Cardiac fibroblast (primary cell): ENCODE measurements around the gene IQCE.

Source experiments
- DNase-seq, 2 donors: peaks; one replicate each; pipeline versions ENCODE4 v3.0.0 to v3.0.0-alpha.2; 2010; ENCODE audit warnings: low read depth in 2 of 2
- H3K4me3 ChIP-seq, 2 donors: replicated peaks in 1 of 2; 1 replicate in 1 of 2; 2 replicates in 1 of 2; pipeline ENCODE4 v1.5.1; 2011; ENCODE audit warnings: low read depth in 2 of 2, low read length in 2 of 2, mild to moderate bottlenecking in 2 of 2, moderate library complexity in 1 of 2
- TF ChIP-seq, protein P1 (sequence below): IDR thresholded peaks from one replicate; pipeline ENCODE4 v1.5.1; 2011; ENCODE audit warnings: low read depth, mild to moderate bottlenecking, low read length, inconsistent platforms

Gene IQCE

DNA sequence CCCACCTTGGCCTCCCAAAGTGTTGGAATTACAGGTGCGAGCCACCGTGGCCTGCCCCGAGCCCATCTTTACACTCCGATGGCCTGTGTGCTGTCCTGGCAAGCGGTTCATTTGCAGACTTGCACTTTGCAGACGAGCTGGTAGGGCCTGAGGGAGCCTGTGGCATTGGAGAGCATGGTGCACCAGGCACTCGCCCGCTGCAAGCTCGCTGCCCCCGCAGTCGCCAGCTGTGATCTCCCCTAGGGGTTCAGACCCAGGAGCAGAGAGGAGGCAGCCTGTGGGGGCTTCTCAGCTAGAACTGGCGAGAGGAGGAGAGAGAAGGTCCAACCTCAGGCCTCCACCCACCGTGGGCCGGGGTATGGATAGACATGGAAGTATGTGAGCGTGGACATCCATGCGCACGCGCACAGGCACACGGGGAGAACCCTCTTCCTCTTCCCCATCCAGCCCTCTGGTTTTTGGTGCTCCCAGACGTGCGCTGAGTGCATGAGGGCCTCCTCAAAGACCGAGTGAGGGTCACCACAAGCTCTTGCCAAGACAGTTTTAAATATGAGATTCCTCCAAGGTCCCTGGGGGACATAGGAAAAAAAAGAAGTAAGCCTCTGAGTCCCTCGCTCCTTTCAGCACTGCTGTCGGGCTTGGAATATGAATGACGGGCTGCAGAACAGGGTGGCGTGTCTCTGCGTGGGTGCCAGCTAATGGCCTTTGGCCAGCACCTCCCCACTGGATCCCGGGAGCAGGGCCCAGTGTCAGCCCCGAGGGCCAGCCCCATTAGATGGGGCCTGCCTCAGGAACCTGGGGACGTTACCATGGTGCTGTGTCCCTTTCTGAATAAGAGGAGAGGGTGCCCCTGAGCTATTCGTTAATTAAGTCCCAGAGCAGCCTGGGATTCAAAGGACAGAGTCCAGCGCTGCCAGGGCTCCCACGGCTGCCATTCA lies 57.9 kb downstream of the IQCE start:
- TF ChIP-seq, protein P1, sequence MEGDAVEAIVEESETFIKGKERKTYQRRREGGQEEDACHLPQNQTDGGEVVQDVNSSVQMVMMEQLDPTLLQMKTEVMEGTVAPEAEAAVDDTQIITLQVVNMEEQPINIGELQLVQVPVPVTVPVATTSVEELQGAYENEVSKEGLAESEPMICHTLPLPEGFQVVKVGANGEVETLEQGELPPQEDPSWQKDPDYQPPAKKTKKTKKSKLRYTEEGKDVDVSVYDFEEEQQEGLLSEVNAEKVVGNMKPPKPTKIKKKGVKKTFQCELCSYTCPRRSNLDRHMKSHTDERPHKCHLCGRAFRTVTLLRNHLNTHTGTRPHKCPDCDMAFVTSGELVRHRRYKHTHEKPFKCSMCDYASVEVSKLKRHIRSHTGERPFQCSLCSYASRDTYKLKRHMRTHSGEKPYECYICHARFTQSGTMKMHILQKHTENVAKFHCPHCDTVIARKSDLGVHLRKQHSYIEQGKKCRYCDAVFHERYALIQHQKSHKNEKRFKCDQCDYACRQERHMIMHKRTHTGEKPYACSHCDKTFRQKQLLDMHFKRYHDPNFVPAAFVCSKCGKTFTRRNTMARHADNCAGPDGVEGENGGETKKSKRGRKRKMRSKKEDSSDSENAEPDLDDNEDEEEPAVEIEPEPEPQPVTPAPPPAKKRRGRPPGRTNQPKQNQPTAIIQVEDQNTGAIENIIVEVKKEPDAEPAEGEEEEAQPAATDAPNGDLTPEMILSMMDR: no peak
- DNase-seq: no peak
- no peak overlapping the region for H3K4me3 ChIP-seq

DNA sequence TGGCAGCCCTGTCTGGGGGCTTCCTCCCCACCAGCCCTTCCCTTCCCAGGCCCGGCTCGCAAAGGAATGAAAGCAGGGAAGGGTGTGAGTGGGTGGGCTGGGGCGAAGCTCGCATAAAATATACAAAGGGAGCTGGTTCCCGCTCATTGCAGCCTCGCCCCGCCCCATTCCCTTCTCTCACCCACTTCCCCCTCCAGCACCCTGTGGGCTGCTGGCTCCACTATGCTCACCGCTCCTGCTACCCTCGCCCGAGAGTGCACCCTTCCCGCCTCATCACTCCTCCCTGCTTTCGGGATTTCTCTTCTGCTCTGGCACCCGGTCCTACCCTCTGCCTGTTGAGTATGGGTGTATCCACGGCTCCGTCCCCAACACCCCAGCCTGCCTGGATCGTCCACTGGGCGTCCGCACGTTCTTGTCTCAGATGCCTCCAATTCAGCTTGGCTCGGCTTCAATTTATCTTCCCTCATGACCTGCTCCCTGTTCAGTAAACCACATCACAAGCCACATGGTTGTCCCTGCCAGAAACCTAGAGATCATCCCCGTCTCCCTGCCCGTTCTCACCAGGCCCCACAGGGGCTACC lies 58.6 kb downstream of the IQCE start:
- TF ChIP-seq, protein P1: no peak
- no peak overlapping the region for H3K4me3 ChIP-seq
- no peak for DNase-seq

DNA sequence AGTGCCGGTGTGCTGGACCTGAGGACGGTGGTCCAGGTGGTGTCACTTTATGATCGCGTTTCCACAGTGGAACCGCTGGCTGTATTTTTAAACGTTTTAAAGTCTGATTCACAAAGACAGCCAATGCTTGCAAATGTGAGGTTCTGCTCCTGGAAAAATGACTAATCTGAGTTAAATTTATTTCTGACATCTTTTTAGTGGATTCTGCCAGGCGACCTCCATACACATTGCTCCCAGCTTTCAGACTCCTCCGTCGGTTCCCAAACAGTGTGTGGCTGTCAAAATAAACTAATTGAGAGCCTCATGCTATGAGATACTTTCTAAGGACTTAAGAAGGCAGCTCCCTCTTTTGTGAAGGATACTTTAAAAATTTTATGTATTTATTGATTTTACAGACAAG lies 60.3 kb downstream of the IQCE start:
- H3K4me3 ChIP-seq: no peak overlapping the region
- peak in 1 of 2 donors; percentile 42 for DNase-seq
- TF ChIP-seq, protein P1: no peak

- TF ChIP-seq, protein P1: no peak
- no peak overlapping the region for H3K4me3 ChIP-seq
- DNase-seq: peak; percentile 64 to 83
These were observed 62.5 kb downstream of the IQCE start for GRCh38 chr7:2621061-2621828.

- TF ChIP-seq, protein P1: no peak
- no peak overlapping the region for H3K4me3 ChIP-seq
- peak in 1 of 2 donors; percentile 47 for DNase-seq
These were observed 63.3 kb downstream of the IQCE start for GRCh38 chr7:2621948-2622640.

GRCh38 chr7:2622869-2623697 lies 64.3 kb downstream of the IQCE start:
- DNase-seq: no peak
- H3K4me3 ChIP-seq: no peak overlapping the region
- TF ChIP-seq, protein P1: no peak
